PC-9 (cell line): ENCODE data around the gene PGA3.
"Not testable (repeated sequence)": the region's sequence is repeated elsewhere in the genome, so short reads cannot be mapped to it uniquely, and the experiment has no call there.

ENCODE experiments used
- CTCF ChIP-seq: fragments of 200-600 bp; sonication (generic); conservative IDR thresholded peaks from 2 replicates; pipeline ENCODE4 v1.6.1; 2017; ENCODE audit warnings: mixed run types, antibody characterized with exemption, mild to moderate bottlenecking, moderate library complexity
- EZH2 ChIP-seq: fragments of 200-600 bp; sonication (generic); IDR thresholded peaks from 2 replicates; pipeline ENCODE4 v1.8.0; 2017; ENCODE audit warnings: antibody characterized with exemption, low read depth

- TF ChIP-seq CTCF, EZH2: not testable (repeated sequence)
Observed at GRCh38 chr11:61245284-61245964, 42.1 kb downstream of the PGA3 start.
